Keratinocyte (primary cell): ENCODE data around the gene PHACTR1.

Source experiments
- EZH2 ChIP-seq: IDR thresholded peaks from one replicate; pipeline ENCODE4 v1.6.1; 2012; ENCODE audit warnings: inconsistent platforms, mild to moderate bottlenecking, low read length, moderate library complexity
- TF ChIP-seq, protein P1 (sequence below), 3 experiments: IDR thresholded peaks in 1 of 3; conservative IDR thresholded peaks in 1 of 3; optimal IDR thresholded peaks in 1 of 3; 2 replicates in 2 of 3; 3 replicates in 1 of 3; pipeline versions ENCODE3 to v1.5.1; 2011; ENCODE audit warnings: low read length in 3 of 3, mild to moderate bottlenecking in 3 of 3, moderate library complexity in 2 of 3, control low read depth in 1 of 3, inconsistent platforms in 1 of 3; ENCODE audit not compliant: insufficient read depth in 2 of 3; ENCODE audit errors: extremely low read depth in 1 of 3

DNA sequence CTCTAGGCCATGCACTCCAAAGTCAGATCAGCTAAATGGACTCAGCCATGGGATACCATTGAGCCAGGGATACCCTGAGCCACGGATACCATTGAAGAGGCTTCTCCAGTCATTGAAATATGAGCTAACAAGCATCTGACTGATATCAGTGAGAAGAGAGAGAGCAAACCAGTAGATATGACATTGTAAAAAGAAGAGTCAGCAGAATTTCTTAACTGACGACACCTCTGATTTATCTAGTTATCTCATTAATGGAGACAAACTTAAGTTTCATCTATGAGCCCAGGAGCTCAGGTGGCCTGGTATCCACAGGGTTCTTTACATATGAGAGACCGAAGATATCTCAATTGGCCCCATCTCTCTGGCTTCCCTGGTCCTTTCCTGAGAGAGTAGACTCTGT is 471.1 kb downstream of the PHACTR1 start:
- TF ChIP-seq, protein P1, sequence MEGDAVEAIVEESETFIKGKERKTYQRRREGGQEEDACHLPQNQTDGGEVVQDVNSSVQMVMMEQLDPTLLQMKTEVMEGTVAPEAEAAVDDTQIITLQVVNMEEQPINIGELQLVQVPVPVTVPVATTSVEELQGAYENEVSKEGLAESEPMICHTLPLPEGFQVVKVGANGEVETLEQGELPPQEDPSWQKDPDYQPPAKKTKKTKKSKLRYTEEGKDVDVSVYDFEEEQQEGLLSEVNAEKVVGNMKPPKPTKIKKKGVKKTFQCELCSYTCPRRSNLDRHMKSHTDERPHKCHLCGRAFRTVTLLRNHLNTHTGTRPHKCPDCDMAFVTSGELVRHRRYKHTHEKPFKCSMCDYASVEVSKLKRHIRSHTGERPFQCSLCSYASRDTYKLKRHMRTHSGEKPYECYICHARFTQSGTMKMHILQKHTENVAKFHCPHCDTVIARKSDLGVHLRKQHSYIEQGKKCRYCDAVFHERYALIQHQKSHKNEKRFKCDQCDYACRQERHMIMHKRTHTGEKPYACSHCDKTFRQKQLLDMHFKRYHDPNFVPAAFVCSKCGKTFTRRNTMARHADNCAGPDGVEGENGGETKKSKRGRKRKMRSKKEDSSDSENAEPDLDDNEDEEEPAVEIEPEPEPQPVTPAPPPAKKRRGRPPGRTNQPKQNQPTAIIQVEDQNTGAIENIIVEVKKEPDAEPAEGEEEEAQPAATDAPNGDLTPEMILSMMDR (optimal IDR thresholded peaks at IDR 0.05 in 1 of 3, IDR thresholded peaks at IDR 0.05 in 1 of 3, conservative IDR thresholded peaks at IDR 0.05 in 1 of 3; ENCODE audit: extremely low read depth in 1 of 3, insufficient read depth in 2 of 3, low read length in 3 of 3), result no peak
- TF ChIP-seq EZH2, result no peak
